ENCODE data around the gene PDK2.

Gene PDK2

DNA sequence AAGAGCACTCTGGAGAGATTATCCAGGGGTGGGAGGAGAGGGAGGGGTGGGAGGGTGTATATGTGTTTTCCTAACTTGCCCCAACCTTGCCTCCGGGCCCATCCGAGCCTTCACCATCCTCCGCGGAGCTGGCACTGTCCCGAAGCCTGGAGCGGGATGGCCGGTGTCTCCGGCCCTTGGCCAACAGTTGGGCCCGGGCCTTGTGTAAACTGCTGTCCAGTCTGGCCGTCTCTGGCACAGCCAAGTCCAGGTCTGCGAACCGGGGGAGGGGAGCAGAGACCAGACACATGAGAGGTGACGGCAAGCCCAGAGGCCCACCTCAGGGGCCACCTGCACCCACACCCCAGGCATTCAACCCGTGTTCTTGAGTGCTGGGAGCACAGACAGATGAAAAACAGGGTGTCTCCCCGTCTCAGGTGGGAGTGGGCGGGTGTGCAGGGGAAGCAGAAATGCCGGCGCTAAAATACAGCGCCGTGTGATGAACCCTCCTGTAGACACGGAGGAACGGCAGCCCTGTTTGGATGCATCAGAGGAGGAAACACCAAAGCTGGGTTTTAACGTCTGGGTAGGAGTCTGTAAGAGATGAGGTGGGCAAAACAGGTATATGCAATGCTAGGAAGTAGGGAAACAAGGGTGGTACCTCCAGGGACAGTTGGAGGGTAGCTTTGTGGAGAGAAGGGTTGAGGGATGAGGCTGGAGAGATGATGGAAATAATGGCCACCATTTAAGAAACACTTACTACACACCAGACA is 23.1 kb downstream of the PDK2 start:
- DNase-seq (ENCODE audit: low spot score) = no peak

DNA sequence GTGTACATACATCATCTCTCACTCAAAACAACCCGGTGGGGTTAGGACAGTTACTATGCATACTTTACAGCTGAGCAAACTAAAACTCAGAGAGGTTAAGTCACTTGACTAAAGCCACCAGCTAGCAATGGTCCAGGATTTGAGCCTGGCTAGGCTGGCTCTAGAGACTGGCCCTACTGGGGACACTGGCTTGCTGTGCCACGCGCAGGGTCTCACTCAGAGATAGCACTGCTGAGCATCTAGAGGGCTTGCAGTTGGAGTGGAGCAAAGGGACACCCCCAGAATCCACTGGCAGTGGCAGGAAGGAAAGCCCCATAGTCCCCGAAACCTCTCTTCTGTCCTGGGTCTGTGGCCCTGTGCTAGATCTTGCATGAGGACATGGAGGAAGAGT is 23.7 kb downstream of the PDK2 start:
- DNase-seq (ENCODE audit: low spot score) = no peak

DNA sequence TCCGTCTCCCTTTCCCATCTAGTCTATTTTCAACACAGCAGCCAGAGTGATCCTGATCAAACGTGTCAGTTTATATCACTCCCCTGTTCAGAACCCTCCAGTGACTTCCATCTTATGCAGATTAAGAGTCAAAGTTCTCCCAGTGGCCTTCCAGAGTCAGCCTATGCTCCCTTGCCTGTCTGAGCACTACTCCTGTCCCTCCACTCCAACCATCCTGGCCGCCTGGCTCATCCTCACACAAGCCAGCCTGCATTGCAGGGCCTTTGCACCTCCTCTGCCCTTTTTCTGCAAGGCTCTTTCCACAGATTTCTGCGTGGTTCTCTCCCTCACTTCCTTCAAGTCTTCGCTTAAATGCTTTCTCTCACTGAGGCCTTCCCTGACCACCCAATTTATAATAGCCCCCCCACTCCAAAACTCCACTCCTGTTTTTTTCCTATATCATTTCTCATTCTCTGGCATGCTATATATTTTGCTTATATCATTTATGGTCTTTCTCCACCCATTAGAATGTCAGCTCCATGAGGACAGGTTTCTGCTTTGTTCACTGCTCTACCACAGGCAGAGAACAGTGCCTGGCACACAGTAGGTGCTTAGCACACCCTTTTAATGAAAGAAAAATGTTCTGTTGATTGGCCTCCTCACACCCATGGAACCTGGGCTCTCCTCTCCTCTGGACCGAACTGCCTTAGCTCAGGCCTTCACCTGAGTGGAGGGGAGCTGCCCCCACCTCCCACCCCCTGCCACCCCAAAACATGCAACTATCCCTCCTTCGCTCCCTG is 25.5 kb downstream of the PDK2 start:
- DNase-seq (ENCODE audit: low spot score) = no peak

DNA sequence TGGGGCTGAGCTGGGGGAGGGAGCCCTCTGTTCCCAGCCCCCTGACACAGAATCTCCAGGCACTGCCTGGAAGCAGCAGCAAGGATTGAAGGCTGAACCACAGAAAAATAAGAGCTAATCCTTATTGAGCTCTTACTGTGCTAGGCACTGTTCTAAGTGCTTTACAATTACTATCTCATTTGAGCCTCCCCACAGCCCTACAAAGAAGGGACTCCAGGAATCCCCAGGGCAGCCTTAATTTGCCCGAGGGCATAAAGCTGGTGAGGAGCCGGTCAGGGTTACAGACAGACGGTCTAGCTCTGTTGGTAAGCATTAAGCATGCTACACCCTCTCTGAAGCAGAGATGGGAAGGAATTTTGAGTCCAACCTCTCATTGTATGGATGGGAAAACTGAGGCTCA is 27.8 kb downstream of the PDK2 start:
- DNase-seq (ENCODE audit: low spot score) = no peak

DNA sequence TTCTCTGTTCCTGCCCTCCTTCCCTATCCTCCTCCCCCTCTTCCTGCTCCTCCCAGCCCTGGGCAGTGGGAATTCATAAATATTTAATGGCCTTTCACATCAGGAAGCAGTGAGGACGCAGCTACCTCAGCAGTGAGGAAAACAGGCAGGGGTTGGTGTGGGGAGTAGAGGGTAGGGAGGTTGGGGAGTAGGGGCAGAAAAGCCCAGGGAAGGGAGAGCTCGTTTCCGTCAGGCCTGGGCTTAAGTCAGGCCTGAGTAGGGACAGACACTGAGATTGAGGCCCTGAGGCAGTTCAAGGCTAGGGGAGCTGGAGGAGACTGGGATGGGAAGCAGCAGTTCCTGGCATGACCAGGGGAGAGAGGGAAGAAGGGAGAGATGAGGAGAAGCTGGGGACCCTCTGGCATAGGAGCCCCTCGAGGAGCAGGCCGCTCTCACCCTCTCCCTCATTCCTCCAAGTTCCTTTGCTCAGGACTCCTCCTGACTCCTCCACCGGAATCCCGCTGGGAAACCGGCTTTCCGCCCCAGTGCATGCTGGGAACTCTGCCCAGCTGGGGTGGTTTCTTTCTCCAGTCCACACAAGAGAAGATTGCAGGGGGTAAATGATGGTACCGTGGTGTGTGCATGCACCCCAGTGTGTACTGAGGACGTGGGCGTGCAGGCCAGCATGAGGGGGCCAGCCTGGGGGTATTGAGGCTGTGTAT is 28.6 kb downstream of the PDK2 start:
- no peak for DNase-seq (ENCODE audit: low spot score)

DNA sequence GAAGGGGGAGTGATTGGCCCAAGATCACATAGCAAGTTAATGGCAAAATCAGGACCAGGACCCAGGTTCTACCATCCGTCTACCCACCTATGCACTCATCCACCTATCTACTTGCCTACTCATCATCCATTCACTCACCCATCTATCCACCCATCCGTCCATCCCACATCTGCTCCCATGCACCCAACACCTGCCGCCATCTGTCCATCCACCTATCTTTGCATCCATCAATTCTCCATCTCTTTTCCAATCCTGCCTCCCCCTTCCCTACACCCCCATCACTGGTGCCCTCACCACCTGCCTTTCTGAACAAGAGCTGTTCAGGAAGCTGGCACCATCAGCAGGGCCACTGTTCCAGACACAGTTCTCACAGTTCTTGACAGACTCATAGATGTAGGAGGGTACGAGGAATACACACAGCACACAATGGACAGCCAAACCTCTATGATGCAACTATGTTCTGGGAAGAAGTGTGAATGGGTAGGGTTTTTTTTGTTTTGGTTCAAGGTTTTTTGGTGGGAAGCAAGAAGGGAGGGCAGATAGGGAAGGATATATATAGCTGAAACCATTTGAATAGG is 30.4 kb downstream of the PDK2 start:
- DNase-seq (ENCODE audit: low spot score) = no peak

DNA sequence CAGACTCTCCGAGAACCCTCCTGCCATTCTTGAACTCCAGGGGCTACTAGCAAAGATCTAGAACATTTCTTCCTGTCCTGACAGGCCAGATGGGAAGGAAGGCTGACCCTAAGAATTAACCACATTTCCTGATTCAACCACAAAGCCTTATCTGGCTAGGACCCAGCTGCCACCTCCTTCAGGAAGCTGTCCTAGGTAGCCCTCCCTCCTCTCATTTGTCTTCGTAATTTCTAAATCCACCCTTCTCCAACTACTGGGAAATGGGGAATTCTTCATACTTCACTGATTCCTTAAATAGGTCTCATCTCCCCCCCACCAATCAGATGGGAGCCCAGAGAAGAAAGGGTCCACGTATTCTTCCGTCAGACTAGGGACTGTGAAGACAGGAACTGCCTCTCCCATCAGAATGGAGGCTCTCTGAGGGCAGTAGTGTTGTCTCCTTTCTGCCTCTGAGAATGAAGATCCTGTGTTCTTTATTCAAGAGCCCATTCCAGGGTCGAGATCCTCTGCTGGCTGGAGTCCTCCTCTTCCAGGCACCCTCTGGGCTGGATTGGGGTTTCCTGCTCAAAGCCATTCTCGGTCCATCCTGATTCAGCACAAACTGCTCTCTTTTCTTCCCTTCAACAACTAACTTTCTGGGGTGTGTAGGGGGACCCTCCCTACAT is 32.7 kb downstream of the PDK2 start:
- no peak for DNase-seq (ENCODE audit: low spot score)

DNA sequence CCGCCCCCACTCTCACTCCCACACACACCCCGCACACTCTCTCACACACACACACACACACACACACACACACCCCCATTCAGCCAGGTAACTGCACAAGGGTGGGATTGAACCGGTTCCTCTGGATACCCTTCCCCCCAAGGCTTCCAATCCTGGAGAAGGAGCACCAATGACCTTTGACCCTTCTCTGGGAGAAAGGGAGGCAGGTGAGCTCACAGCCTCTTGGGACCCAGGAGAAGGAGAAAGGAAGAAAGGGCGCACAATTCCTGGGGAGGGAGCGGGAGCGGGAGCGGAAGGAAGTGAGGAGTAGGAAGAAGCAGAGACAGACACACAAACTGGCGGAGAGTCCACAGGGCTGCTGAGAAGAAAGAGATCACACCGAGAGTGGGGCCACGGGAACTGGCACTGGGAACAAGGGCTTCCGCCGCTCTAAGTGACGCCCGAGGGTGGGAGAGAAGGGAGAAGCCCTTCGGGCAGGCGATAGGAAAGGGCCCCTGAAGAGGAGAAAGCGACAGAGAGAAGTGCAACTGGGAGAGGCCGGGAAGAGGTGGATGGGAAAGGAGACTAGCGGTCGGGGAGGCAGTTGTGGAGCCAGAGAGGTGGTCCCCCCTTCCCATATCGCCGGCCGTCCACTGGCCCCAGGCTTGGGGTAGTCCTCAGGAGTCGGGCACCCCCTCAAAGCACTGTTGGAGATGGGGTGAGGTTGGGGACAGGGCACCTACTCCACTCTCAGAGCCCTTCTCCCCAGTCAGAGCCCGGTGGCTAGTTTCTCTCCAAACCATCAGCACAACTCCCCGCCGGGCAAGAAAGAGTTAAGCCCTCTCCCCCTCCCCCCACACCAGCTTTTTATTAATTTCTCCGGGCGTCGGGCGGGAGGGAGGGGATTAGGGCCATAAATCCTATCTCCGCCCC is 33.5 kb downstream of the PDK2 start:
- no peak for DNase-seq (ENCODE audit: low spot score)

DNA sequence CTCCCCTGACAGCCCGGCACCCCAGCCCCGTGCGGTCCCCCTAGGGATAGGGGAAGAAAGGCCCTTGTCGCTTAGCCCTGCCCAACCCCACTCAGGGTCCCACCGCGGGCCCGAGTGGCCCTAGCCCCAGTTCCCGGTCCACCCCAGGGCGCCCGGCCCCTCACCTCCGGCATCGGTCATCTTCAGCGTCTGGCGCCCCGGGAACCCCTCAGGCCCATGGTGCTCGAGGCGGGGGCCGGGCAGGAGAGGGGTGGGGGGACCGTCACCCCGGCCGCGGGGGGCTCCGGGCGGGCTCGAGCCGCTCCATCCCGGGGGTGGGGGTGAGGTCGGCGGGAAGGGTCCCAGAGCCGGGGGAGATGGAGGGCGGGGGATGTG is 34.2 kb downstream of the PDK2 start:
- no peak for DNase-seq (ENCODE audit: low spot score)

DNA sequence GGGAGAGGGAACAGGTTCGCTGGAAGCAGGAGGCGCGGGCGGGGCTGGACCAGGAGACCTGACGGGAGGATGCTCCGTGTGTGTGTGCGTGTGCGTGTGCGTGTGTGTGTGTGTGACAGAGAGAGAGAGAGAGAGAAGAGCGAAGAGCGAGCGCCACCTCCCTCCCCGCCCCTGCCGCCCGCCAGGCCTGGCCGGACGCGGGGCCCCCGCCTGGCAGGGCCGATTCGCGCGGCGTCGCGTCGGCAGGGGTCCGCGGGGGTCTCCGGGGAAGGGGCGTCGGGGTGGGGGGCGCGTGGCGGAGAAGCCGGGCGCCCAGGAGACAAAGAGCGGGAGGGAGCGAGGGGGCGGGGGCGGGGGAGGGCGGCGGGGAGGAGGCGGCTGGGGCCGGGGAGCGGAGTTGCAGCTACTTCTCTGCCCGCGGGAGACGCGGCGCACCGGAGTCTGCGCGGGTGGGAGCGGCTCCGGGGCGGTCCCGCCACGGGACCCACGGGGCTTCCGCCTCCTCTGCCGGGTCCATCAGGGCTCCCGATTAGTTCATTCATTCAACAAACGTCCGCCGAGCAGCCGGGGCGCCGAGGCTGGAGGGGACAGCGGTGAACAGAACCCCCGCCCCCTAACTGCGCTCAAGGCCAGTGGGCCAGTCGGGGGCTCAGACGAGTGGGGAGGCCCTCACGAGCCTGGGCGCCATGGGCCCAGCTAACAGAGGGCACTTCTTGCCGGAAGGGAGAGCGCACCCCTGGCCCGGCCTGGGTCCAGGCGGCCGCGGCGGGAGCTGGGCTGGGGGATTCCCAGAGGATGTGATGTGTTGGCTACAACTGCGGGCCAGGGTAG is 34.8 kb downstream of the PDK2 start, which contains the start of gene SAMD14:
Gene SAMD14, minus strand, starts transcription at position 433 of the 831 bp plus-strand sequence. CDS start 5,201 bp downstream, outside the sequence.
- no peak for DNase-seq (ENCODE audit: low spot score)

DNA sequence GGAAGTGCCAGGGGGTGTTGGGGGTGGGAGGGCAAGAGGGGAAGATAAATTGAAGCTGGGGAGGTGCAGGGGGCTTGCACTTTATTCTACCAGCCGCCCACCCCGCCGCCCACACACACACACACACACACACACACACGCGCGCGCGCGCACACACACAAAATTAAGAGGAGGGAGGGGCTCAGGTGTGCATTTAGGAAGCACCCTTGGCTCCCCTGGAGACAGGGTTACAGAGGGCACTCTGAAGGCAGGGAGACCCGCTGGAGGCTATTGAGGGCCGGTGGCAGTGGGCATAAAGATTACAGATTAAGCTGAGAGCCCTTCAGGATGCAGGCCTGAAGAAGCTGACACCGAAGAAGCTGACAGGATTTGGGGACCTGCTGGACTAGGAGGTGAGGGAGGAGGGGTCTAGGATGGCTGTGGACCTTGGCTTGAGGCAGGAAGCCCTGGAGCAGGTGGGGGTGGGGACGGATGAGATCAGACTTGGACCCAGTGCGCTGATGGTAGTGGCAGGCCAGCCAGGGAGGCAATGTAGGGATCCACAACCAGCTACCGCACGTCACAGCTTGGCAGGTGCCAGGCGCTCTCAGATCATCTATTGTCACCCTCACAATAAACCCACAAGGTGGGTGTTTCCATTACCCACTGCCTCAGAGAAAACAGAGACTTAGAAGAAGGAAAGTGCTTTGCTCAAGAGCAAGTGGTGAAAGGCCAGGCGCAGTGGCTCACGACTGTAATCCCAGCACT is 35.6 kb downstream of the PDK2 start:
- DNase-seq (ENCODE audit: low spot score) = no peak

DNA sequence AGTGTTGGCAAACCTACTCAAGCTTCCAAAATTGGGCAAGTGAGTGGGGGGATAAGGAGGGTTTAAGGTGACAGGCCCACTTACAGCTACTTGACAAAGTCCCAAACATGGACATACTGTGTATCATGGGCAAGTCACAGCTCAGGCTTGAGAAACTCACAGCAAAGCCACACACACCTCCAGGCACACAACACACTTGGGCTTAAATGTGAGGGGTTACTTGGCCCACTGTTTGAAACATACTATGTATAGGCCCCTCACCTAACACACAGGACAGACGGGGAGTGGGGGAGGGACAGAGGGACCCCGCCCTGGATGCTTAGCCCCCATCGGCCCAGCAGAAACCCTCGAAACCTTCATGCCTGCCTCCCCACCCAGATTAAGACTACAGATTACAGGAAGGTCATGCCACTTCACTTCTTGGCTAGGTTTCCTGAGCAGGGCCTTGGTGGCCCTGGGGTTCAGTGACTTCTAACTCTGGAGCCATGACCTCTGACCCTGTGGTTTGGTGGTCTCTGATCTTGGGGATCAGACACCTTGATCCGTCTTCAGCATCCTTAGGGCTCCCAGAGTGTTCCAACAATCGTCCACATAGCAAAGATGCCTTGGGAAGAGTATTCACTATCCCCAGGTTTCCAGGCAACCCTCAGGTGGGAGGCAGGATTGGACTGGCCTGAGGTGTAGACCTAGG is 37.1 kb downstream of the PDK2 start:
- no peak for DNase-seq (ENCODE audit: low spot score)

DNA sequence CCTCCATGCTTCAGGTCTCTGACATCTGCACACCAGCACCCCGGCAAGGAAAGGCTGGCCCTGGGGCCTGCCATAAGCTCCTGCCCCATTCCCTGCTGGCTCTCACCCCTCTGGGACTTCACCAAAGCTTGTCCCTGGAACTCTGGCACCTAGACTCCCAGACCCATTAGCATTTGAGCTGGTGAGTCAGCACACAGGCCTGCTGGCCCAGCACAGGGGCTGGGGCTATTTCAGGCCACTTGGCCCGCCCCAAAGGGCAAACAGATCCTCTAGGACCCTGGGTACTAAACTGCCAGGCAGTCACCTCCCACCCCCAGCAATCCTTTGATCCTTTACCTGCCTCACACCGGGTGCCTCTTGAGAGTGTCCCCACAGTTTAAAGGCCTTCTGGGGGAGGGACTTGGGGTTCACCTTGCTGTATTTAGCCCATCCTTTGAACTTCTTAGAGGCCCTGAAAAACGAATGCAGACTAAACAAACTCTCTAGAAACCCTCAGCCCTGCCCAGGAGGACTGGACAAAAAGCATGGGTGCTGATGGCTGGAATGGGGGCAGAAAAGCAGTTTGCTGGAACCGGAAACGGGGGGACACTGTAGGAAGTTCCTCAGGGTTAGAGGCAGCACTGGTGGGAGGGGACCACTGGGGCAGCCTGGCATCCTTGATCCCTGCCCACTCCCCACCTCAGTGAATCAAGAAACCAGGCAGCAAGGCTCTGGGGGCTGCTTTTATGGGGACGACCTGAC is 38.0 kb downstream of the PDK2 start:
- no peak for DNase-seq (ENCODE audit: low spot score)

DNA sequence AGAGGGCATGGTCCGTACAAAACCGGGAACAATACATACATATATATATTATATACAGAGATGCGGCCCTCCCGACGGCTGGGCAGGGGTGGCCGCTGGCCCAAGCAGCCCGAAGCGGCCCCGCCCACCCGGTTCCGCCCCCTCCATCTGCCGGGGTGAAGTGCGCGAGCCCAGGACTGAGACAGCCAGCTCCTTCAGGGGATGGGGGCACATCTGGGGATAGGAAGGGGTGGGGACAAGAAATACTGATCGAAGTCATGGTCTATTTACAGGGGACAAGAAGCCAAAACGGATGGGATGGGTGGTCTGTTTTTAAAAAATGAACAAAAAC is 38.6 kb downstream of the PDK2 start:
- no peak for DNase-seq (ENCODE audit: low spot score)

DNA sequence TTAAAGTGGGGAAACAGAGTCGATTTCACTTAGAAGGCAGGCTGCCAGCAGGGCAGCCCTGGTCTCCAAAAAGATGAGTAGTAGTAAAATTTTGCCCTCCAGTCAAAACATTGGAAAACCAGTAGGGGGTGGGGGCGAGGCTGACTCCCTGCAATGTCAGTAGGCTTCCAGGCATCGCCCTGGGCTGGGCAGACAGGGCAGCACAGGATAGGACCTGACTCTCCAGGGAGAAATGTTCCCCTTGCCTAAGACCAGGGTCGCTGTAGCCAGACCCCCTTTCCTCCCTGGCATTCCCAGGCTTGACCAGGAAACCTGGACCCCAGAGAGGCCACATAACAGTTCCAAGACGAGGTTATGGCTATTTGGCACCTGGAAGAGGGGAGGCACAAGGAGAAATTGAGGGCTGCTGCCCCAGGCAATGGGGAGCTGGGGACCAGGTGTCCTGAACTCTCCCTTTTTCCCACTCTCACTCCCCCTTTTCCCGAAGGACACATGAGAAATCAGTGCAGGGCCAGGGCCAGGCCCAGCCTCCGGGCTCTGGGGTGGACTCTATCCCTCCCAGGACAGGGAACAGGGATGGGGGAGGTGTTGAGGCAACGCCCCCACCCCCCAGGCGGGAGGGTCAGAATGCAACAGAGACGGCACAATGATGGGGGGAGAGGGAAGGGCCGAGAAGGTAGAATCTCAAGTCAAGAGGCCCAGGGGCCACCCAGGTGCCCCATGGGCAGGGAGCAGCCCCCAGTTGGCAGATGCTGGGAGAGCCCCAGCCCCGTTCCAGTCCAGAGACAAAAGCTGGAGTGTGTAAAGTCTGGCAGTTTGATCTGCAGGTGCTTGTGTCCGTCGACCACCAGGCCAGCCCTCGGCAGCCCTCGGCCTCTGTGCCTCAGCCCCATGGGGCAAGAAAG is 39.3 kb downstream of the PDK2 start:
- DNase-seq (ENCODE audit: low spot score) = no peak

DNA sequence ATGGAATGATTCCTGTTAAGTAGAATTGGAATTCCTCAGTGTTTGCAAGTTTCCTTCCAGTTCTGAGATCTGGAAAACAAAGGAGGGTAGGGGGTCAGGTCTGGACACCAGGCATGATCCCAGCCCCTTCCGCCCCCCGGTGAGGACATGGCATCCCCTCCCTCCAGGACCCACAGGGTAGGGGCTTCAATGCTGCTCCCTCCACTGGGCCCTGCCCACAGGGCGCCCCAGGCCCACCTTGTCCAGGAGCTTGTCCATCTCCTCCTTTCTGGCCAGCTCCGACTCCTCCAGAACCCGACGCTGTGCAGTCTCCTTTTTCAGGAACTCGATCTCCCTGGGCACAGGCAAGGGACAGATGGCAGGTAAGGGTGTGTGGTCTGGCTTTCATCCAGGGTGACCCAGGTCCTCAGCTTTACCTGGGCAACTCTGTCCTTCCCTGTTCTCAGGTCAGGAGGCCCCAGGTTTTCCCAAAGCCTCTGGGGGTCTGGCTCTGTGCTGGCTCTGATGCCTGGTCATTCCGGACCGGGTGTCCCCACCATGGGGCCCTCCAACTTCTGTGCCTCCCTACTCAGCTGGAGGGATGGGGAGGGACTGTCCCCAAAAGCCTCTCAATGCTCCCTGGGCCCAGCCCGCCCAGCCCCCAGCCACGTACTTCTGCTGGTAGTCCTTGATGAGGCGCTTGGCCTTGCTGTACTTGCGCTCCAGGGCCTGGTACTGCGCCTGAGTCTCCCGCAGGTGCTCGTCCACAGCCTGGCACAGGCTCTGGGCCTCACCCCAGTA is 40.4 kb downstream of the PDK2 start:
- no peak for DNase-seq (ENCODE audit: low spot score)
